Activated T-cell treated with anti-CD3 and anti-CD28 coated beads for 4 hours (primary cell): ENCODE measurements around the gene SLC35F6.

Experiments used
- DNase-seq: peaks from one replicate; pipeline ENCODE4 v3.0.0-alpha.2; 2020

SLC35F6 gene

GRCh38 chr2:26764078-26764887 lies at the start of gene SLC35F6:
Gene SLC35F6, plus strand, starts transcription at chr2:26764284. Its CDS starts 66 bp downstream, at chr2:26764350.
- DNase-seq = peak; percentile 75

- DNase-seq = no peak
These were observed 48.4 kb upstream of the SLC35F6 start for GRCh38 chr2:26715528-26716270.

GRCh38 chr2:26716340-26716739 lies 47.7 kb upstream of the SLC35F6 start:
- DNase-seq = no peak

- no peak for DNase-seq
These were observed 47.3 kb upstream of the SLC35F6 start for GRCh38 chr2:26716769-26717168.

GRCh38 chr2:26717362-26717761 lies 46.7 kb upstream of the SLC35F6 start:
- DNase-seq = no peak

GRCh38 chr2:26718949-26719686 lies 45.0 kb upstream of the SLC35F6 start:
- no peak for DNase-seq

- DNase-seq = no peak
These were observed 43.6 kb upstream of the SLC35F6 start for GRCh38 chr2:26720322-26721114.

GRCh38 chr2:26721115-26722032 lies 42.7 kb upstream of the SLC35F6 start:
- no peak for DNase-seq

- no peak for DNase-seq
These were observed 41.8 kb upstream of the SLC35F6 start for GRCh38 chr2:26722328-26722727.

GRCh38 chr2:26722911-26723310 lies 41.2 kb upstream of the SLC35F6 start:
- DNase-seq = no peak

- DNase-seq = no peak
These were observed 40.6 kb upstream of the SLC35F6 start for GRCh38 chr2:26723475-26723874.

GRCh38 chr2:26723991-26724750 lies 39.9 kb upstream of the SLC35F6 start:
- DNase-seq = no peak

GRCh38 chr2:26724784-26725520 lies 39.1 kb upstream of the SLC35F6 start:
- DNase-seq = no peak

GRCh38 chr2:26725521-26725820 lies 38.6 kb upstream of the SLC35F6 start:
- DNase-seq = no peak

- no peak for DNase-seq
These were observed 37.9 kb upstream of the SLC35F6 start for GRCh38 chr2:26726228-26726627.

- DNase-seq = no peak
These were observed 36.2 kb upstream of the SLC35F6 start for GRCh38 chr2:26727641-26728561.

GRCh38 chr2:26729311-26729710 lies 34.8 kb upstream of the SLC35F6 start:
- DNase-seq = no peak

GRCh38 chr2:26730549-26731344 lies 33.3 kb upstream of the SLC35F6 start:
- no peak for DNase-seq
